ENCODE data around the gene UBQLNL. TPM values are rescaled to one million over a fixed set of nuclear protein-coding genes. Genes with fewer than 3 reads are reported as not detected.

Gene UBQLNL
- total RNA-seq, 1 donor: under 0.01 TPM

DNA sequence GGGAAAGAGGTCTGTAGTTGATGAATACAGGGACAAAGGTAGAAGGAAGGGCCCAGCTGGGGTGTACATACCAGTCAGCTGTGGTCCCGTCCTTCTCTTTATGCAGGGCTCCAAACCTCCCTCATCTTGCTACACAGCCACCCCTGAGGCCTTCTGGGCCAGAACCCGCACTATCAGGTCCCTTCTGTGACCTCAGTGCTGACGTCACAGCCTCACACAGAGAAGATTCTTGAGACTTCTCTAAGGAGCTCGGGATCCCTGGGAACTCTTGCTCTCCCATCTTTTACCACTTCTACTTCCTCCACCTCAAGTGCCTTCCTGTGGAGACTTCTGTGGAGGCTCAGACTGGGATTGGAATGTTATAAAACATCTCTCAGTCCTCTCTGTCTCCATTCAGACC lies 6.7 kb downstream of the UBQLNL start, which contains the start of gene UBQLN3:
Gene UBQLN3 (minus strand): TSS at position 155 of the 400 bp plus-strand sequence. CDS start 399 bp downstream, outside the sequence.
- TF ChIP-seq, protein P1, sequence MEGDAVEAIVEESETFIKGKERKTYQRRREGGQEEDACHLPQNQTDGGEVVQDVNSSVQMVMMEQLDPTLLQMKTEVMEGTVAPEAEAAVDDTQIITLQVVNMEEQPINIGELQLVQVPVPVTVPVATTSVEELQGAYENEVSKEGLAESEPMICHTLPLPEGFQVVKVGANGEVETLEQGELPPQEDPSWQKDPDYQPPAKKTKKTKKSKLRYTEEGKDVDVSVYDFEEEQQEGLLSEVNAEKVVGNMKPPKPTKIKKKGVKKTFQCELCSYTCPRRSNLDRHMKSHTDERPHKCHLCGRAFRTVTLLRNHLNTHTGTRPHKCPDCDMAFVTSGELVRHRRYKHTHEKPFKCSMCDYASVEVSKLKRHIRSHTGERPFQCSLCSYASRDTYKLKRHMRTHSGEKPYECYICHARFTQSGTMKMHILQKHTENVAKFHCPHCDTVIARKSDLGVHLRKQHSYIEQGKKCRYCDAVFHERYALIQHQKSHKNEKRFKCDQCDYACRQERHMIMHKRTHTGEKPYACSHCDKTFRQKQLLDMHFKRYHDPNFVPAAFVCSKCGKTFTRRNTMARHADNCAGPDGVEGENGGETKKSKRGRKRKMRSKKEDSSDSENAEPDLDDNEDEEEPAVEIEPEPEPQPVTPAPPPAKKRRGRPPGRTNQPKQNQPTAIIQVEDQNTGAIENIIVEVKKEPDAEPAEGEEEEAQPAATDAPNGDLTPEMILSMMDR (IDR thresholded peaks at IDR 0.05; ENCODE audit: insufficient read depth, low read depth, low read length): no peak
- H3K4me3 ChIP-seq (ENCODE audit: low read depth, low read length): no peak within 1 kb of the TSS
- DNase-seq (ENCODE audit: low read depth): no peak

DNA sequence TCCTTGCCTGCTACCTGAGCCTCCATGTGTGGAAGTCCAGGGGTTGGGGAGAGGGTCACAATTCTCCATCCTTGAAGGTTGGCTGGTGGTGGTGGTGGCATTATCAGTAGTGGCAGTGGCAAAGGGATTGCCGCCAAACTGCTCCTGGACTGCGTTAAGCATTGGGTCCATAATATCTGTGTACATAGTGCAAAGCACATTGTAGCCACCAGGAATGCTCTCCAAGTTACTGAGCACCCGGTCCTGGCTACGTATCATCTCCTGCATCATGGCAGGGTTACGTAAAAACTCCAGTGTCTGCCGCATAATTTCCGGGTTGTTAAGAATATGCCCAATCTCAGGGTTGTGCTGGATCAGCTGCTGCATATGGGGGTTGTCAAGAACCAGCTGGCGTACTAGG lies 7.9 kb downstream of the UBQLNL start:
- DNase-seq (ENCODE audit: low read depth): no peak
- no peak overlapping the region for H3K4me3 ChIP-seq (ENCODE audit: low read depth, low read length)
- TF ChIP-seq, protein P1 (IDR thresholded peaks at IDR 0.05; ENCODE audit: insufficient read depth, low read depth, low read length): no peak

DNA sequence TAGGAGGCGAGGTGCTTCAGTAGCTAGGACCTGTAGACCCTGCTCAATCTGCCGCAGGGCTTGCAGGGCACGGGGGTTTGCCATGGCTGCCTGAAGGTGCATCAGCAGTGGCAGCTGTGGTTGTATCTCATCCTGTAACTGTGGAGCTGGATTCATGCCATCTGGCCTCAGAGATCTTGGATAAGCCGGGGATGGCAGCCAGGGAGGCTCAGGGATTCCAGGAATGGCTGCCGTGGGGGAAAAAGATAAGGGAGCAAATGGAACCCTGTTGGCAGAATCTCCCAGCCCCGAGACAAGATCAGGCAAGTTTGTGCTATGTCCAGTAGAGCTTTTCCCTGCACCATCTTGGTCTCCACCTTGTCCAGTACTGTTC lies 8.6 kb downstream of the UBQLNL start:
- no peak overlapping the region for H3K4me3 ChIP-seq (ENCODE audit: low read depth, low read length)
- DNase-seq (ENCODE audit: low read depth): no peak
- TF ChIP-seq, protein P1 (IDR thresholded peaks at IDR 0.05; ENCODE audit: insufficient read depth, low read depth, low read length): no peak

DNA sequence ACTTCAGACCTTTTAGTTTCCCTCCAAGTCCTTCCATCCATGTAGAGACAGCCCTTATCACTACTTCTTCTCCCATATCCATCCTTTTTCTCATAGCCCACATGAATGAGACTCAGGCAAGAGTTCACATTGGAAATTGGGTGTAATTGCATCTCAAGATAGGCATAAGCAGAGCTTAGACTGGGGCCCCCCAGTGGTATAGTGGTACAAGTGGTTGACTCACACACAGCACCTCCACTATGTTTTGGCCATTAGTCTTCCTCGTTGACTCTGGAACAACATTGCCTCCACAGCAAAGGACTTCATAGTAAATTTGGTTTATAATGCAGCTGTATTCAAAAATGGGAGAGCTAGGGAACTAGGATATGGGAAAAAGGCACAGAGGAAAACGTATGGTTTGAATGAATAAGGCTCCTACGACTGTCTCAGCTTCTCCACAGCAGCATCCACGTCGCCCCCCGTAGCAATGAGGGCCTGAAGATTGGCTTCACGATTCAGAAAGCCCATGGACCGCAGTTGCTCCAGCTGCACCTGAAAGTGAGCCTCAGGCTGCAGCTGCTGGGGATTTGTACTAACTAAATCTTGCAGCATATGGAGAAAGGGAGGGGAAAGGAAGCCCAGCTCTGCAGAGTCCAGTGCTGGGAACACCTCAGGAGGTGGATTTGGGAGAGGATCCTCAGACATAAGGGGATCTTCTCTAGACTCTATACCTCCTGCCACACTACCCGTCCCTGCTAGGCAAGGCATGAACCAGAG lies 9.1 kb downstream of the UBQLNL start:
- DNase-seq (ENCODE audit: low read depth): no peak
- TF ChIP-seq, protein P1 (IDR thresholded peaks at IDR 0.05; ENCODE audit: insufficient read depth, low read depth, low read length): no peak

DNA sequence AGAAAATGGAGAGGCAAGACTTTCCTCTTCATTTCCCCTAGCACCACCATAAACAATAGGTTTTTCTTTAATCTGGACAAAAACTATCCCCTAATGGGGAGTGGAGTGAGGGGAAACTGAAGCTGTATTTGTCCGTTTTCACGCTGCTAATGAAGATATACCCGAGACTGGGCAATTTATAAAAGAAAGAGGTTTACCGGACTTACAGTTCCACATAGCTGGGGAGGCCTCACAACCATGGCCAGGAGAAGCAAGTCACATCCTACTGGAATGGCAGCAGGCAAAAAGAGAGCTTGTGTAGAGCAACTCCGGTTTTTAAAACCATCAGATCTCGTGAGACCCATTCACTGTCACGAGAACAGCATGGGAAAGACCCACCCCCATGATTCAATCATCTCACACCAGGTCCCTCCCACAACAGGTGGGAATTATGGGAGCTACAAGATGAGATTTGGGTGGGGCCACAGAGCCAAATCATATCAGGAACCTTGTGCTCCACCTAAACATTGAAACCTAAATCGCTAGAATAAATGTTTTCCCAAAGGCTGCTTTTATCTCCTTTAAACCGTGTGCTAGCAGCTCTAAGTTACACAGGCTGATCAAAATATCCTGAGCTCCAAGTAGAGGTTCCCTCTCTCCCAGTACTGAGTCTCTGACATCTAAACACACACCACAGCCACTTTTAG lies 11.0 kb downstream of the UBQLNL start:
- no peak for DNase-seq (ENCODE audit: low read depth)
- no peak overlapping the region for H3K4me3 ChIP-seq (ENCODE audit: low read depth, low read length)
- TF ChIP-seq, protein P1 (IDR thresholded peaks at IDR 0.05; ENCODE audit: insufficient read depth, low read depth, low read length): no peak

More for the DNA sequence above, 9.1 kb downstream of the UBQLNL start:
- no peak overlapping the region for H3K4me3 ChIP-seq (ENCODE audit: low read depth, low read length)

DNA sequence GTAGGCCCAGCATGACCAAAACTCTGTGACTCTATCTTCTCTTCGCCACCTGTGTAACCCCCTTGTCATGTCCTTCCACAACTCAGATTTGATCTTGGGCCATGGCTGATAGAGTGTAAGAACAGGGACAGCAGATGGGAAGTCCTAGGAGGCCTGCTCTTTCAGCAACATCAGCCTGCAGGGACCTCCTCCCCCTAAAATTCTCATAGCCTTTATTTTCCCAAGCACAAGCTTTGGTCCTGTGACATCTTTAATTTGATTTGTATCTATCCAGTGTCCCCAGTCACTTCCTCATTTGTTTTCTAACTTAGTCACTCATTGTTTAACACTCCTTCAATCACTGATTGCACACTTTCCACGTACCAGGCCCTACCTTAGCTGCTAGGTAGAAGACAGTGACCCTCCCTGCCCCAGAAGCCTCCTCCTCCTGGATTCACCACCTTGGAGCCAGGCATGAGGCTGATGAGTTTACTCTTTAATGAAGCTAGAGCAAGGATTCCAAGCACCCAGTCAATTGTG lies 12.0 kb downstream of the UBQLNL start:
- no peak for DNase-seq (ENCODE audit: low read depth)
- TF ChIP-seq, protein P1 (IDR thresholded peaks at IDR 0.05; ENCODE audit: insufficient read depth, low read depth, low read length): no peak

More for the DNA sequence above, 12.0 kb downstream of the UBQLNL start:
- no peak overlapping the region for H3K4me3 ChIP-seq (ENCODE audit: low read depth, low read length)

Data from fibroblast of villous mesenchyme (primary cell).